ENCODE measurements around the gene MLXIPL. TPM values are rescaled to one million over a fixed set of nuclear protein-coding genes. Genes with fewer than 3 reads are reported as not detected.

The MLXIPL gene
- total RNA-seq, 1 experiment from 2014 or later: 6.1 TPM

DNA sequence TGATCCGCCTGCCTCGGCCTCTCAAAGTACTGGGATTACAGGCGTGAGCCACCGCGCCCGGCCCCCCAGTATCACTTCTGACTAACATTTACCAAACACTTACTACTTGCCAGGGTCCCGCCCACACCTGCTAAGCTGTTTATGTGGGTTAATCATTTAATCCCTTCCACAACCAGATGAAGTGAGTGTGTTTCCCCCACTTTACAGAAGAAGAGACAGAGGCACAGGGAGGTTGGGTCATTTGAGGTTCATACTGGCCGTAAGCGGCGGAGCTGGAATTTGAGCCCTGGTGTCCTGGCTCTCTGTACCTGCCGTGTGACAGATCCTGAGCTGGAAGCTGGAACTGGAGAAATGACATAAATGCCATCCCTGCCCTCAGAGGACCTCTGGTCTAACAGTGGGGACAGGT lies 28.2 kb upstream of the MLXIPL start:
- H3K14ac ChIP-seq (ENCODE audit: insufficient read depth, low read length): no peak overlapping the region

More for the DNA sequence above, 28.2 kb upstream of the MLXIPL start:
- no peaks in the 10 kb centered on the region for H3K79me2 ChIP-seq (ENCODE audit: insufficient read depth, low read length)
- Mint-ChIP-seq H3K36me3 (ENCODE audit: insufficient read depth in 1 of 3, low read depth in 3 of 3) (peaks cover 0 to 3% (median 0%) of the 10 kb centered on the region in 3 experiments; a peak in 2 of 7 replicates), H3K4me1 (peaks cover 4 to 19% of the 10 kb centered on the region in 2 experiments; a peak in 3 of 4 replicates), H3K27me3 (ENCODE audit: low read depth) (peaks cover 57% of the 10 kb centered on the region), H3K4me3 (no peak overlapping the region), H3K9me3 (peaks cover 5 to 6% of the 10 kb centered on the region in 2 experiments; a peak in 4 of 5 replicates), H3K27ac (no peak overlapping the region)
- H2BK5ac ChIP-seq (ENCODE audit: insufficient read length, low read length): no peak overlapping the region
- no peaks in the 10 kb centered on the region for H3K4me1 ChIP-seq (ENCODE audit: insufficient read depth, low read length)
- H2BK15ac ChIP-seq (ENCODE audit: low read depth, low read length): no peak overlapping the region
- H3K23me2 ChIP-seq (ENCODE audit: insufficient read length, low read depth, low read length, poor library complexity, severe bottlenecking): peaks cover 8% of the 10 kb centered on the region
- no peak overlapping the region for H3K56ac ChIP-seq (ENCODE audit: insufficient read length, low read depth, low read length)
- H2AFZ ChIP-seq (ENCODE audit: low read length): no peak overlapping the region
- no peak overlapping the region for H2AK5ac ChIP-seq (ENCODE audit: insufficient read length, low read length)
- no peak overlapping the region for H3K23ac ChIP-seq (ENCODE audit: insufficient read length, low read depth, low read length)
- H3K9ac ChIP-seq (ENCODE audit: extremely low read depth, insufficient read length, low read length): no peak overlapping the region
- H3T11ph ChIP-seq (ENCODE audit: low read length): no peak overlapping the region
- no peak overlapping the region for H3K27ac ChIP-seq (ENCODE audit: insufficient read length, low read depth, low read length)
- H4K20me1 ChIP-seq (ENCODE audit: control insufficient read depth, insufficient read depth, insufficient read length): no peaks in the 10 kb centered on the region
- no peaks in the 10 kb centered on the region for H3K79me1 ChIP-seq (ENCODE audit: insufficient read depth, low read depth, low read length, poor library complexity, severe bottlenecking)
- no peak overlapping the region for H2BK20ac ChIP-seq (ENCODE audit: low read depth, low read length, poor library complexity, severe bottlenecking)
- WGBS (ENCODE audit: extremely low coverage, insufficient read length, low lambda C conversion rate): no CpG with 5 or more reads among the region's 11 CpGs
- H2BK12ac ChIP-seq (ENCODE audit: insufficient read length, low read depth, low read length): no peak overlapping the region
- H4K8ac ChIP-seq (replicated peaks; ENCODE audit: insufficient read length, low read depth, low read length): no peak overlapping the region
- no peak for DNase-seq
- H4K91ac ChIP-seq (ENCODE audit: insufficient read length, low read depth, low read length): no peak overlapping the region
- no peak overlapping the region for H4K5ac ChIP-seq (ENCODE audit: insufficient read length, low read depth, low read length)
- H3K18ac ChIP-seq (ENCODE audit: insufficient read length, low read depth, low read length): no peak overlapping the region
- H3K27me3 ChIP-seq (ENCODE audit: insufficient read depth, low read length): peaks cover 4% of the 10 kb centered on the region; the same call in 1 of the 2 replicates
- TF ChIP-seq, protein P1, sequence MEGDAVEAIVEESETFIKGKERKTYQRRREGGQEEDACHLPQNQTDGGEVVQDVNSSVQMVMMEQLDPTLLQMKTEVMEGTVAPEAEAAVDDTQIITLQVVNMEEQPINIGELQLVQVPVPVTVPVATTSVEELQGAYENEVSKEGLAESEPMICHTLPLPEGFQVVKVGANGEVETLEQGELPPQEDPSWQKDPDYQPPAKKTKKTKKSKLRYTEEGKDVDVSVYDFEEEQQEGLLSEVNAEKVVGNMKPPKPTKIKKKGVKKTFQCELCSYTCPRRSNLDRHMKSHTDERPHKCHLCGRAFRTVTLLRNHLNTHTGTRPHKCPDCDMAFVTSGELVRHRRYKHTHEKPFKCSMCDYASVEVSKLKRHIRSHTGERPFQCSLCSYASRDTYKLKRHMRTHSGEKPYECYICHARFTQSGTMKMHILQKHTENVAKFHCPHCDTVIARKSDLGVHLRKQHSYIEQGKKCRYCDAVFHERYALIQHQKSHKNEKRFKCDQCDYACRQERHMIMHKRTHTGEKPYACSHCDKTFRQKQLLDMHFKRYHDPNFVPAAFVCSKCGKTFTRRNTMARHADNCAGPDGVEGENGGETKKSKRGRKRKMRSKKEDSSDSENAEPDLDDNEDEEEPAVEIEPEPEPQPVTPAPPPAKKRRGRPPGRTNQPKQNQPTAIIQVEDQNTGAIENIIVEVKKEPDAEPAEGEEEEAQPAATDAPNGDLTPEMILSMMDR (conservative IDR thresholded peaks at IDR 0.05): no peak
- no peak overlapping the region for H3K4me2 ChIP-seq (ENCODE audit: insufficient read depth, insufficient read length, low read length)
- H2BK120ac ChIP-seq (ENCODE audit: low read depth, low read length, poor library complexity, severe bottlenecking): no peak overlapping the region
- no peaks in the 10 kb centered on the region for H3K9me3 ChIP-seq (ENCODE audit: control insufficient read depth, low read depth, low read length)
- H3K4ac ChIP-seq (ENCODE audit: low read depth, low read length): no peak overlapping the region

Measured in H9 (cell line).